ENCODE results near the gene HOXA4.

HOXA4 gene

GRCh38 chr7:27130540-27131389 is at the start of gene HOXA4:
Gene HOXA4 (minus strand): TSS chr7:27130757. CDS start chr7:27130733, 24 bp downstream.
- peak within 1 kb of the TSS; percentile 55 for H3K4me3 Mint-ChIP-seq
- no peaks in the 10 kb centered on the region for H3K36me3 Mint-ChIP-seq (ENCODE audit: low read depth)
- H3K27me3 Mint-ChIP-seq = peaks cover 49% of the 10 kb centered on the region
- H3K4me1 Mint-ChIP-seq = peaks cover 24% of the 10 kb centered on the region
- ATAC-seq (peak; percentile 88), DNase-seq (peak; percentile 77)
- H3K9me3 Mint-ChIP-seq = no peaks in the 10 kb centered on the region
- no peak within 1 kb of the TSS for H3K27ac Mint-ChIP-seq

- peak; percentile 64 for ATAC-seq
- DNase-seq = peak; percentile 74
- Mint-ChIP-seq H3K4me3 (peak overlapping the region; percentile 42), H3K27ac (no peak overlapping the region), H3K36me3 (ENCODE audit: low read depth) (no peaks in the 10 kb centered on the region), H3K4me1 (peaks cover 15% of the 10 kb centered on the region), H3K27me3 (peaks cover 83% of the 10 kb centered on the region), H3K9me3 (no peaks in the 10 kb centered on the region)
Measured at GRCh38 chr7:27179503-27180430, 49.2 kb upstream of the HOXA4 start.

- Mint-ChIP-seq H3K4me1 (peaks cover 13% of the 10 kb centered on the region), H3K9me3 (no peaks in the 10 kb centered on the region), H3K27me3 (peaks cover 81% of the 10 kb centered on the region), H3K27ac (no peak overlapping the region), H3K36me3 (ENCODE audit: low read depth) (no peaks in the 10 kb centered on the region), H3K4me3 (no peak overlapping the region)
- no peak for DNase-seq
- ATAC-seq = no peak
Measured at GRCh38 chr7:27179030-27179429, 48.5 kb upstream of the HOXA4 start.

- no peak overlapping the region for H3K27ac Mint-ChIP-seq
- H3K27me3 Mint-ChIP-seq = peaks cover 76% of the 10 kb centered on the region
- no peaks in the 10 kb centered on the region for H3K36me3 Mint-ChIP-seq (ENCODE audit: low read depth)
- no peak for ATAC-seq
- H3K9me3 Mint-ChIP-seq = no peaks in the 10 kb centered on the region
- H3K4me3 Mint-ChIP-seq = no peak overlapping the region
- DNase-seq = no peak
- H3K4me1 Mint-ChIP-seq = peaks cover 7% of the 10 kb centered on the region
Measured at GRCh38 chr7:27178366-27178765, 47.8 kb upstream of the HOXA4 start.

- no peak for ATAC-seq
- Mint-ChIP-seq H3K9me3 (no peaks in the 10 kb centered on the region), H3K36me3 (ENCODE audit: low read depth) (no peaks in the 10 kb centered on the region), H3K27me3 (peaks cover 76% of the 10 kb centered on the region), H3K4me1 (peaks cover 7% of the 10 kb centered on the region), H3K4me3 (no peak overlapping the region), H3K27ac (no peak overlapping the region)
- DNase-seq = no peak
Measured at GRCh38 chr7:27177795-27178320, 47.3 kb upstream of the HOXA4 start.

- H3K4me3 Mint-ChIP-seq = no peak overlapping the region
- no peaks in the 10 kb centered on the region for H3K9me3 Mint-ChIP-seq
- H3K4me1 Mint-ChIP-seq = peaks cover 10% of the 10 kb centered on the region
- no peak for DNase-seq
- no peak for ATAC-seq
- H3K27me3 Mint-ChIP-seq = peaks cover 74% of the 10 kb centered on the region
- H3K27ac Mint-ChIP-seq = no peak overlapping the region
- no peaks in the 10 kb centered on the region for H3K36me3 Mint-ChIP-seq (ENCODE audit: low read depth)
Measured at GRCh38 chr7:27176962-27177794, 46.6 kb upstream of the HOXA4 start.

GRCh38 chr7:27176524-27176845 is 45.9 kb upstream of the HOXA4 start:
- no peaks in the 10 kb centered on the region for H3K36me3 Mint-ChIP-seq (ENCODE audit: low read depth)
- peaks cover 13% of the 10 kb centered on the region for H3K4me1 Mint-ChIP-seq
- ATAC-seq (no peak), DNase-seq (no peak)
- no peak overlapping the region for H3K4me3 Mint-ChIP-seq
- H3K27me3 Mint-ChIP-seq = peaks cover 75% of the 10 kb centered on the region
- H3K27ac Mint-ChIP-seq = no peak overlapping the region
- no peaks in the 10 kb centered on the region for H3K9me3 Mint-ChIP-seq

GRCh38 chr7:27175626-27176523 is 45.3 kb upstream of the HOXA4 start:
- H3K36me3 Mint-ChIP-seq (ENCODE audit: low read depth) = no peaks in the 10 kb centered on the region
- no peak for DNase-seq
- no peaks in the 10 kb centered on the region for H3K9me3 Mint-ChIP-seq
- peaks cover 75% of the 10 kb centered on the region for H3K27me3 Mint-ChIP-seq
- H3K4me1 Mint-ChIP-seq = peaks cover 13% of the 10 kb centered on the region
- H3K4me3 Mint-ChIP-seq = no peak overlapping the region
- H3K27ac Mint-ChIP-seq = no peak overlapping the region
- ATAC-seq = no peak

- H3K27ac Mint-ChIP-seq = no peak overlapping the region
- no peak for DNase-seq
- ATAC-seq = no peak
- no peaks in the 10 kb centered on the region for H3K9me3 Mint-ChIP-seq
- H3K27me3 Mint-ChIP-seq = peaks cover 77% of the 10 kb centered on the region
- peaks cover 13% of the 10 kb centered on the region for H3K4me1 Mint-ChIP-seq
- H3K36me3 Mint-ChIP-seq (ENCODE audit: low read depth) = no peaks in the 10 kb centered on the region
- H3K4me3 Mint-ChIP-seq = peak overlapping the region; percentile 36
Measured at GRCh38 chr7:27174874-27175625, 44.5 kb upstream of the HOXA4 start.

GRCh38 chr7:27173956-27174873 is 43.7 kb upstream of the HOXA4 start, which contains the start of gene HOXA10:
Gene HOXA10 (minus strand): TSS chr7:27174320. CDS start chr7:27174306, 14 bp downstream.
- Mint-ChIP-seq H3K27me3 (peaks cover 73% of the 10 kb centered on the region), H3K27ac (no peak within 1 kb of the TSS), H3K9me3 (no peaks in the 10 kb centered on the region), H3K4me3 (peak within 1 kb of the TSS; percentile 42), H3K4me1 (peaks cover 10% of the 10 kb centered on the region), H3K36me3 (ENCODE audit: low read depth) (no peaks in the 10 kb centered on the region)
- no peak for ATAC-seq
- DNase-seq = peak; percentile 2

- DNase-seq = no peak
- ATAC-seq = peak; percentile 45
- no peak overlapping the region for H3K27ac Mint-ChIP-seq
- H3K27me3 Mint-ChIP-seq = peaks cover 71% of the 10 kb centered on the region
- H3K4me1 Mint-ChIP-seq = peaks cover 14% of the 10 kb centered on the region
- H3K9me3 Mint-ChIP-seq = no peaks in the 10 kb centered on the region
- no peaks in the 10 kb centered on the region for H3K36me3 Mint-ChIP-seq (ENCODE audit: low read depth)
- no peak overlapping the region for H3K4me3 Mint-ChIP-seq
Measured at GRCh38 chr7:27173511-27173955, 43.0 kb upstream of the HOXA4 start.
